Activated effector memory CD4-positive, alpha-beta T cell treated with Interleukin-2 at 50 U/mL for 16 hours (primary cell): ENCODE results near the gene KLHDC10.
"Not testable (repeated sequence)": the region's sequence is repeated elsewhere in the genome, so short reads cannot be mapped to it uniquely, and the experiment has no call there.

Experiments used
- DNase-seq: peaks from one replicate; pipeline ENCODE4 v3.0.0-alpha.2; 2020

Gene KLHDC10

GRCh38 chr7:130142654-130143333 lies 72.5 kb downstream of the KLHDC10 start:
- no peak for DNase-seq

GRCh38 chr7:130143334-130143732 lies 73.0 kb downstream of the KLHDC10 start:
- no peak for DNase-seq

GRCh38 chr7:130143986-130144311 lies 73.6 kb downstream of the KLHDC10 start:
- DNase-seq, result no peak

GRCh38 chr7:130144312-130145171 lies 74.2 kb downstream of the KLHDC10 start:
- DNase-seq, result no peak

GRCh38 chr7:130145424-130146100 lies 75.2 kb downstream of the KLHDC10 start:
- DNase-seq, result no peak

GRCh38 chr7:130146142-130146541 lies 75.8 kb downstream of the KLHDC10 start:
- not testable (repeated sequence) for DNase-seq

GRCh38 chr7:130146693-130147405 lies 76.5 kb downstream of the KLHDC10 start:
- no peak for DNase-seq

GRCh38 chr7:130147710-130148325 lies 77.5 kb downstream of the KLHDC10 start:
- no peak for DNase-seq

- no peak for DNase-seq
Observed at GRCh38 chr7:130148561-130148960, 78.2 kb downstream of the KLHDC10 start.

- DNase-seq, result no peak
Observed at GRCh38 chr7:130149281-130150139, 79.2 kb downstream of the KLHDC10 start.

- no peak for DNase-seq
Observed at GRCh38 chr7:130150587-130150986, 80.3 kb downstream of the KLHDC10 start.

GRCh38 chr7:130151591-130152492 lies 81.5 kb downstream of the KLHDC10 start:
- DNase-seq, result peak; percentile 25

- no peak for DNase-seq
Observed at GRCh38 chr7:130152493-130153210, 82.3 kb downstream of the KLHDC10 start.

- no peak for DNase-seq
Observed at GRCh38 chr7:130153211-130153908, 83.0 kb downstream of the KLHDC10 start.

- no peak for DNase-seq
Observed at GRCh38 chr7:130154131-130154500, 83.8 kb downstream of the KLHDC10 start.

- no peak for DNase-seq
Observed at GRCh38 chr7:130154501-130155317, 84.4 kb downstream of the KLHDC10 start.

GRCh38 chr7:130156140-130156539 lies 85.8 kb downstream of the KLHDC10 start:
- DNase-seq, result no peak

- no peak for DNase-seq
Observed at GRCh38 chr7:130157700-130158099, 87.4 kb downstream of the KLHDC10 start.
